ENCODE data around the gene AKTIP.
"Not testable (repeated sequence)": the region's sequence is repeated elsewhere in the genome, so short reads cannot be mapped to it uniquely, and the experiment has no call there.

Gene AKTIP

GRCh38 chr16:53523126-53523804, 20.3 kb upstream of the AKTIP start:
- Histone ChIP-seq H3K4me1 (ENCODE audit: insufficient read depth, insufficient read length) (no peaks in the 10 kb centered on the region), H3K9ac (ENCODE audit: insufficient read length, low read depth) (no peak overlapping the region), H3K9me3 (ENCODE audit: insufficient read depth, low read length) (no peaks in the 10 kb centered on the region), H3K27me3 (ENCODE audit: insufficient read depth, insufficient read length) (no peaks in the 10 kb centered on the region), H3K4me3 (ENCODE audit: insufficient read length, low read depth) (no peak overlapping the region), H3K36me3 (ENCODE audit: insufficient read depth, insufficient read length, low read length) (no peaks in the 10 kb centered on the region)
- no peak for DNase-seq (ENCODE audit: low read depth, low spot score)
- no peak for TF ChIP-seq YY1 (IDR thresholded peaks at IDR 0.05; ENCODE audit: insufficient read depth, insufficient read length)
- no peak for TF ChIP-seq ZNF274 (IDR thresholded peaks at IDR 0.05; ENCODE audit: low read depth, low read length)
- TF ChIP-seq SUZ12 (IDR thresholded peaks at IDR 0.05; ENCODE audit: extremely low read depth, insufficient read depth, insufficient read length), result no peak

GRCh38 chr16:53519417-53520091, 16.5 kb upstream of the AKTIP start:
- no peak for TF ChIP-seq ZNF274 (IDR thresholded peaks at IDR 0.05; ENCODE audit: low read depth, low read length)
- TF ChIP-seq SUZ12 (IDR thresholded peaks at IDR 0.05; ENCODE audit: extremely low read depth, insufficient read depth, insufficient read length), result no peak
- TF ChIP-seq YY1 (IDR thresholded peaks at IDR 0.05; ENCODE audit: insufficient read depth, insufficient read length), result no peak
- no peaks in the 10 kb centered on the region for H3K4me1 ChIP-seq (ENCODE audit: insufficient read depth, insufficient read length)
- no peak for DNase-seq (ENCODE audit: low read depth, low spot score)
- H3K9me3 ChIP-seq (ENCODE audit: insufficient read depth, low read length), result no peaks in the 10 kb centered on the region
- no peak overlapping the region for H3K4me3 ChIP-seq (ENCODE audit: insufficient read length, low read depth)
- H3K9ac ChIP-seq (ENCODE audit: insufficient read length, low read depth), result no peak overlapping the region
- H3K36me3 ChIP-seq (ENCODE audit: insufficient read depth, insufficient read length, low read length), result no peaks in the 10 kb centered on the region
- H3K27me3 ChIP-seq (ENCODE audit: insufficient read depth, insufficient read length), result no peaks in the 10 kb centered on the region

- TF ChIP-seq SUZ12 (IDR thresholded peaks at IDR 0.05; ENCODE audit: extremely low read depth, insufficient read depth, insufficient read length), result no peak
- TF ChIP-seq ZNF274 (IDR thresholded peaks at IDR 0.05; ENCODE audit: low read depth, low read length), result no peak
- TF ChIP-seq YY1 (IDR thresholded peaks at IDR 0.05; ENCODE audit: insufficient read depth, insufficient read length), result no peak
- DNase-seq (ENCODE audit: low read depth, low spot score), result no peak
Observed at GRCh38 chr16:53518550-53519416, 15.8 kb upstream of the AKTIP start.

GRCh38 chr16:53517851-53518250, 14.8 kb upstream of the AKTIP start:
- H3K9ac ChIP-seq (ENCODE audit: insufficient read length, low read depth), result no peak overlapping the region
- no peak for TF ChIP-seq ZNF274 (IDR thresholded peaks at IDR 0.05; ENCODE audit: low read depth, low read length)
- TF ChIP-seq SUZ12 (IDR thresholded peaks at IDR 0.05; ENCODE audit: extremely low read depth, insufficient read depth, insufficient read length), result no peak
- DNase-seq (ENCODE audit: low read depth, low spot score), result no peak
- H3K4me1 ChIP-seq (ENCODE audit: insufficient read depth, insufficient read length), result no peaks in the 10 kb centered on the region
- peaks cover 11% of the 10 kb centered on the region; the same call in 1 of the 2 replicates for H3K9me3 ChIP-seq (ENCODE audit: insufficient read depth, low read length)
- H3K27me3 ChIP-seq (ENCODE audit: insufficient read depth, insufficient read length), result no peaks in the 10 kb centered on the region
- H3K36me3 ChIP-seq (ENCODE audit: insufficient read depth, insufficient read length, low read length), result no peaks in the 10 kb centered on the region
- no peak overlapping the region for H3K4me3 ChIP-seq (ENCODE audit: insufficient read length, low read depth)

More at GRCh38 chr16:53518550-53519416, 15.8 kb upstream of the AKTIP start:
- H3K27me3 ChIP-seq (ENCODE audit: insufficient read depth, insufficient read length), result no peaks in the 10 kb centered on the region
- H3K9ac ChIP-seq (ENCODE audit: insufficient read length, low read depth), result no peak overlapping the region
- H3K4me3 ChIP-seq (ENCODE audit: insufficient read length, low read depth), result no peak overlapping the region
- H3K36me3 ChIP-seq (ENCODE audit: insufficient read depth, insufficient read length, low read length), result no peaks in the 10 kb centered on the region
- 0 out of 2 replicates have a peak, but pooled peaks cover 2% of the 10 kb centered on the region for H3K9me3 ChIP-seq (ENCODE audit: insufficient read depth, low read length)
- H3K4me1 ChIP-seq (ENCODE audit: insufficient read depth, insufficient read length), result no peaks in the 10 kb centered on the region

- H3K4me3 ChIP-seq (ENCODE audit: insufficient read length, low read depth), result no peak overlapping the region
- no peak overlapping the region for H3K9ac ChIP-seq (ENCODE audit: insufficient read length, low read depth)
- DNase-seq (ENCODE audit: low read depth, low spot score), result no peak
- no peaks in the 10 kb centered on the region for H3K36me3 ChIP-seq (ENCODE audit: insufficient read depth, insufficient read length, low read length)
- TF ChIP-seq ZNF274 (IDR thresholded peaks at IDR 0.05; ENCODE audit: low read depth, low read length) (no peak), YY1 (IDR thresholded peaks at IDR 0.05; ENCODE audit: insufficient read depth, insufficient read length) (no peak), SUZ12 (IDR thresholded peaks at IDR 0.05; ENCODE audit: extremely low read depth, insufficient read depth, insufficient read length) (no peak)
- peaks cover 11% of the 10 kb centered on the region; the same call in 1 of the 2 replicates for H3K9me3 ChIP-seq (ENCODE audit: insufficient read depth, low read length)
- H3K27me3 ChIP-seq (ENCODE audit: insufficient read depth, insufficient read length), result no peaks in the 10 kb centered on the region
- no peaks in the 10 kb centered on the region for H3K4me1 ChIP-seq (ENCODE audit: insufficient read depth, insufficient read length)
Observed at GRCh38 chr16:53515811-53516210, 12.8 kb upstream of the AKTIP start.

- Histone ChIP-seq H3K27me3 (ENCODE audit: insufficient read depth, insufficient read length) (no peaks in the 10 kb centered on the region), H3K36me3 (ENCODE audit: insufficient read depth, insufficient read length, low read length) (no peaks in the 10 kb centered on the region), H3K4me1 (ENCODE audit: insufficient read depth, insufficient read length) (peaks cover under 1% of the 10 kb centered on the region), H3K9ac (ENCODE audit: insufficient read length, low read depth) (no peak overlapping the region), H3K9me3 (ENCODE audit: insufficient read depth, low read length) (peaks cover 11% of the 10 kb centered on the region; the same call in 1 of the 2 replicates), H3K4me3 (ENCODE audit: insufficient read length, low read depth) (no peak overlapping the region)
- TF ChIP-seq ZNF274 (IDR thresholded peaks at IDR 0.05; ENCODE audit: low read depth, low read length), result no peak
- TF ChIP-seq YY1 (IDR thresholded peaks at IDR 0.05; ENCODE audit: insufficient read depth, insufficient read length), result no peak
- TF ChIP-seq SUZ12 (IDR thresholded peaks at IDR 0.05; ENCODE audit: extremely low read depth, insufficient read depth, insufficient read length), result no peak
- no peak for DNase-seq (ENCODE audit: low read depth, low spot score)
Observed at GRCh38 chr16:53515259-53515658, 12.2 kb upstream of the AKTIP start.

GRCh38 chr16:53512795-53513194, 9.8 kb upstream of the AKTIP start:
- not testable (repeated sequence) for H3K27me3 ChIP-seq (ENCODE audit: insufficient read depth, insufficient read length); H3K4me1 ChIP-seq (ENCODE audit: insufficient read depth, insufficient read length); DNase-seq (ENCODE audit: low read depth, low spot score); H3K9ac ChIP-seq (ENCODE audit: insufficient read length, low read depth); H3K36me3 ChIP-seq (ENCODE audit: insufficient read depth, insufficient read length, low read length); H3K4me3 ChIP-seq (ENCODE audit: insufficient read length, low read depth)
- H3K9me3 ChIP-seq (ENCODE audit: insufficient read depth, low read length), result peaks cover 11% of the 10 kb centered on the region; the same call in 1 of the 2 replicates

Measured in NT2/D1 (cell line).